Muscle of back (tissue), 11 donors: ENCODE measurements around the gene PDE6D. TPM values are rescaled to one million over a fixed set of nuclear protein-coding genes. Genes with fewer than 3 reads are reported as not detected.
A peak's percentile ranks its signal among the peaks of the same experiment; 100 is the strongest.

Experiments used
- DNase-seq, 3 donors: peaks; one replicate each; pipeline versions ENCODE4 v3.0.0 to v3.0.0-alpha.2; 2013
- polyA plus RNA-seq, 10 donors: library from polyadenylated mRNA; unstranded; fragments of 120-200 nt; gene quantifications; one replicate each; pipeline ENCODE4 v1.2.1, GENCODE V29; 2013; ENCODE audit not compliant: insufficient read length in 10 of 10

The PDE6D gene
- polyA plus RNA-seq, 10 donors: 16.4 to 23.8 (median 19.5) TPM

DNA sequence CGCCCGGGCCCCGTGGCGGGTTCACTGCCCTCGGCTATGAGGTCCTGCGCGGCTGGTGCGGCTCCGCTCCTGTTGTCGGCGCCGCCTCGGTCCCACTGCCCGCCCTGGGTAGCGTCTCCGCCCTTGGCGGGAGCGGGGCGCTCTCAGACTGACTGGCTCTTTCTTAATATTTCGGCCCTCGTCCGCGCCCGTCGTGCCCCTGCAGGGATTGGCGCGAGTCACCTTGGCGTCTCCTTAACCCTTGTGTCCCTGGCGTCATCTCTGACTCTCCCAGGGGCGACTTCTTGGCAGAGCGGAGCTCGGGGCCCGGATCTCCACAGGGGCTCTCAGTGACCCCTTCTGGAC, 71.5 kb downstream of the PDE6D start:
- DNase-seq: peak; percentile 26 to 75 (median 44)

DNA sequence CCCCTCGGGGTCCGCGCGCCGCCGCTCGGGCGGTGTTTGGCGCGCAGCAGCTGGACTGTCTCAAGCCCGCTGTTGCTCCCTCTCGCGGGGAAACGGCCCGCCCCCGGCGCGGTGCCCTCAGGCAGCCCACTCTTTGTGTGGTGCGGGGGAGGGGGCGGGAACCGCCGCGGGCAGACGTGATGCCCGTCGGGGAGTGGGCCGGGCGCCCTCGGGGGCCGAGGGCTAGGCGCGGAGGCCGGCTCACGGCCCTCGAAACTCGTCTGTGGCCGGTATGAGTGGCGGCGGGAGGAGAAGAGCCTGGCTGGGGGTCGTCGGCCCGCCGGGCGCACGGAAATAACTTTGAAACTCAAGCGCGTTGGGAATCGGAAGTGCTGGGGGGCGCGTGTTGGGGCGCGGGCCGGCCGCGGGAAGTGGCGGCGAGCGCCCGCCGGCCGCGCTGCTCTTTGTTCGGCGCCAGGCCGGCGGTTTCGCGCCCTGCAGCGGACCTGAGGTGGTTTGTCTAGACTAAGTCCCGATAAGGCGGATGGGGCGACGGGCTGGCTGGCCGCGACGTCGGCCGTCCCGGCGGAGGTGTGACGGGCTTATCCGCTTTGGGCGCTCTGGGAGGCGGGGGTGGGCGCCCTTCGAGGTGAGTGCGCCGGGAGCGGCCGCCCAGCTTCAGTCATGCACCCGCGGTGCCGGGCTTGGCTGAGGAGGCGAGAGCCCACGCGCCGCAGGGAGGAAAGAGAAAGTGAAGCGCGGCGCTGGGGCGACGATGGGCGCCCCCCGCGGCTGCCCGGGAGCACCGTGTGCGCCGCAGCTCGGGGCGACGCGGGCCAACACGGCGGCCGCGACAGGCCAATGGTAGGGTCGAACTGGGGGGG, 72.1 kb downstream of the PDE6D start:
- peak; percentile 30 to 86 (median 57) for DNase-seq

DNA sequence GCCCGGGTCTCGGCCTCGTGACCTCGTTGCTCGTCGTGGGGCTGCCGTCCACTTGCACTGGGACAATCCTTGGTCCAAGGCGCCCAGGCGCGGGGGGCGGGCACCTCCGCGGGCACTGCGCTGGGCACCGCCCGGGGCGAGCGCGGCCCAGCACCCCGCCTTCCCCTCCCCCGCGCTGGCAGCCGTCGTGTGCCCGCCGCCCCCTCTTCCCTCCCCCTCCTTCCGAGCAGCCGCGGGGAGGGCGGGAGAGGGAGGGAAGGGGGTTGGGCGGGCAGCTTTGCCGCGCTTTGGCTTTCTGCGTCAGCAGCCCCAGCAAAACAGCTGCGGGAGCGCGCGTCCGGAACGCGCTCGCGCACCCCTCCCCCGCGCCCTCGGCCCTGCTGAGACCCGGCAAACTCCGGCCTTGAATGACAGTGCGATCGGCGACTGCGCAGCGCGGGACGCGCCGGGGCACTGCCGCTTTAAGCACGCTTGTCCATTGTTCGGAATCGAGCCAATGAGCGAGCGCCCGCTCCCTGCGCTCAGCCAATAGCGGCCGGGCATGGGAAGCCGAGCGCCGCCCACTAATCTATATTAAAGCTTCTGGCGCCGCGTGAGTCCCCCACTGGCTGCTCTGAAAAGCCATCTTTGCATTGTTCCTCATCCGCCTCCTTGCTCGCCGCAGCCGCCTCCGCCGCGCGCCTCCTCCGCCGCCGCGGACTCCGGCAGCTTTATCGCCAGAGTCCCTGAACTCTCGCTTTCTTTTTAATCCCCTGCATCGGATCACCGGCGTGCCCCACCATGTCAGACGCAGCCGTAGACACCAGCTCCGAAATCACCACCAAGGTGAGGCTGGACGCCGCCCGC, 72.9 kb downstream of the PDE6D start, which contains the start of gene PTMA:
Gene PTMA, plus strand, starts transcription at position 599 of the 846 bp plus-strand sequence. Its CDS starts 182 bp downstream, at position 781.
- DNase-seq: peak; percentile 100

DNA sequence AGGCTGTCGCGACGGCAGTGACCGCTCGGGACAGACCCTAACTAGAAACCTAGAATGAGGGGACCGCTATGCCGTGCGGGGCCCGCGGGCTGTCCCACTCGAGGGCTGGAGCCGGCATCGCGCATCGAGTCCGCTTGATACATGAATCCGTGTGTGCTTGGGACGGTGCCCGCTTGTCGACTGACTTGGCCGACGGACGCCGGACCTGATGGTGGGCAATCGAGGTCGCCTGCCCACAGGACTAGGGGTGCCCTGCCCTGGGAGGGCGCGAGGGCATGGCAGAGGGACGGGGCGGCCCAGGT, 73.5 kb downstream of the PDE6D start:
- peak in 2 of 3 donors; percentile 79 to 94 for DNase-seq

DNA sequence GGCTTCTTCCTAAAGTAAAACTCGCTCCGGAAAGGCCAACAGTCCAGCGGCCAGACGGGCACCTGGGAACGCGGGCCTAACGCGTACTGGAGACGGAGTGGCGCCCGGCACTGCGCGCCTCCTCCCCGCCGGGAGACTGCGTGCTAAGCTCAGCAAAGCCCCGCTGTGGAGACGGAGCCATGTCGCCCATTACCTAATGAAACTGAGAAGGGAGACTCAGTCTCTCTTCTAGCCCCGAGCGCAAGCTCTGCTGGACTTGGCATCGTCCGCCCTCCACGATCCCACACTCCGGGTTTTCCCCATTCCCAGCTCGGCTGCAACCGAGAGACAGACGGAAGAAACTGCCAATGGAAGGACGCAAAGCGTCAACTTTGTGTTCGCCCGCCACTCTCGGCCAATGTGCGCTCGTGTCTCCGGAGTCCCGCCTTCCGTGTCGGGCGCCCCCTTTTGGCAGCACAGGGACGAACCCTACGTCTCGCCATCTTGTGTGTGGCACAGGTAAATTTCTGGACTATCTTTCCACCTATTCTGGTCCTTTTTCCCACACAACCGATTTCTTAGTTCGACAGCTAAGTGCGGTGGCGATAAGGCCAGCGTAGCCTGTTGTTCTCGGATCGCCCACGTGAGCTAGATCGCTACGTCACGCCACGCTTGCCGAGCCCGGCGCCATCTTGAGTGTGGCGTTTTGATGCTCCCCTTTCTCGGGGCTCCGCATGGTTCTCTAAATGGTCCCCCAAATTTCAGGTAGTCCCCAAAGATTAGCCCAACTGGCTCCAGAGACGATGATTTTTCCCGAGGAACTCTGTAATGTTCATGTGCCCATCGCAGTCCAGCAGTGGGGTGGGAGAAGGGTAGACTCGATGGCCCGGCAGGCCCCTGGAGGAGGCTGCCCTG, 74.1 kb downstream of the PDE6D start:
- peak; percentile 99 to 100 (median 99) for DNase-seq

DNA sequence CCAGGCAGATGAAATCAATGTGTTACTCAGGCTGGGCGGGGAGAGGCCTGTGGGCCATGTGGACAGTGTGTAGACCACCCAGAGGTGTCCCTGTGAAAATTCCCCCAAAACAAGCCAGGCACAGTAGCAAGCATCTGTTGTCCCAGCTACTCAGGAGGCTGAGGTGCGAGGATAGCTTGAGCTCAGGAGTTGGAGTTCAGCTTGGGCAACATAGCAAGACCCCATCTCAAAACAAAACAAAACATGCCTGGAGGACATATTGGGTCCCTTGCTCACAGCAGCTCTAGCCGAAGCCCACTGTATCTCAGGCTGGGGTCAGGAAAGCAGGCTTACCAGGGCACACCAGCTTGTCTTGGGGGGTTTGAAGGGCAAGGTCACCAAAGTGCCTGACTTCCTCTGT, 77.1 kb downstream of the PDE6D start:
- DNase-seq: no peak

DNA sequence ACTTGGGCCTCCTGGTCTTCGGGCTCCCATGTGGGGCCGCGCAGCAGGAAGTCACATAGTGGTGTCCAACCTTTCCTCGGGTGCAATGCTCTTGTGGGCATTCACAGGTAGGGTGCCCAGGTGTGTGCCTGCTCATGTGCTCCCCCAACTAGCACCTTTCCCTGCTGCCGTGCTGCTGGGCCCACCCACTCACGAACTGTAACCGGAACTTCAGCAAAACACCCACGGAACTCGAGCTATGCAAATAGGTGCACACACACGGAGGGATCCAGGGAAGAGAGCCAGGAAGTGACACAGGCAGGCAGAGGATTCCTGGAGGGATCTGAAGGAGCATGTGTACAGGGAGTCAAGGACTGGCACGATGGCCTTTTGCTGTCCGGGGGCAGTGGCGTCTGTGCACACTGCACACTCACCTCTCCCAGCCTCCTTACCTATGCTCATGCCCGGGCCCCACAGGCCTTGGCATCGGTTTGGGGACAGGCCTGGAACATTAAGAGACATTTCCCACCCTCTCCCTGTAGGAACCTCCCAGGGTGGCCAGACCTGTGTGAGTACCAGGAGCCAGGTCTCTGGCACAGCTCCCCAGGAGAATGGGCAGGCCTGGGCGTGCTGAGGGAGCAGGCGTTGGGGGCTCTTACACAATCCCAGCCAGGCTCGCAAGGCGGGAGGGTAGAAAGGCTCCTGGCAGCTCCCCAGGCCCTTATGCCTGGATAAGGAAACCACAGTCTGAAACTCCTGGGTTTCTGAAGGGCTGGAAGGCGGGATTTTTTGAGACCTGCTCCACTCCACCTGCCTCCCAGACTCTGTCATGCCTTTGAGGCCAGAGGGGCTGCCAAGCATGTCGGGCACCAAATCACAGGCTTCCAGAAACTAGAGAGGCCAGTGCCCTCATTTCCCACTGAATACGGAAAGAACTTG, 79.4 kb downstream of the PDE6D start:
- DNase-seq: no peak

DNA sequence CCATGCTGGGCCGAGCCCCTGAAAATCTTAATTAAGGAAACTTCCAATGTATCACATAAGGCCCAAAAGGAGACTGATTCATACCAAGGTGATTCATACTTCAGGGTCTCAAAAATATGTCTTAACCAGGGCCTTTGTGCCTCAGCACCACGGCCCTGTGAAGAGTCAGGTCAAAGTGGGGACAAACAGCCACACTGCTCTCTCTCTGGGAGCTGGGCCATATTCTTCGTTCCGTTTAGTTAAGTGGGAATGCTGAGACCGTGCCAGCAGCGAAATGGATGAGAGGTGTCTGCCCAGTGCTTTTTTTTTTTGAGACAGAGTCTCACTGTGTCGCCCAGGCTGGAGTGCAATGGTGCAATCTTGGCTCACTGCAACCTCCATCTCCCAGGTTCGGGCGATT, 82.1 kb downstream of the PDE6D start:
- DNase-seq: peak in 1 of 3 donors; percentile 62

DNA sequence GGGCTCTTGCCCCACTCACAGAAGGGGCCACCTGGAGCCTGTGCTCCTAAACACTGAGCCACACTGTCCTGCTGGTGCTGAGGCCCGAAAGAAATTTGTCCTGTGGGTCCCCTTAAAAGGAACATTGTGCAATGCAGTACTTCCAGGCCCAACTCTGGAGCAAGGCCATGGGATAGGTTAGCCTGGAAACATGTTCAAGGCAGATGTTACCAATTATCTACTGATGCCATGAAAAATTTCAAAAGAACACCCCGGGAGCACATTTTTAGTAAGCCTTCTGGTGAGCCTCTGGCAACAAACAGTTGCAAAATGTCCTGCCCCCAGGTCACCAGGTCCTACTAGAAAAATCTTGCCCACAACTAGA, 85.1 kb downstream of the PDE6D start:
- peak in 1 of 3 donors; percentile 71 for DNase-seq

DNA sequence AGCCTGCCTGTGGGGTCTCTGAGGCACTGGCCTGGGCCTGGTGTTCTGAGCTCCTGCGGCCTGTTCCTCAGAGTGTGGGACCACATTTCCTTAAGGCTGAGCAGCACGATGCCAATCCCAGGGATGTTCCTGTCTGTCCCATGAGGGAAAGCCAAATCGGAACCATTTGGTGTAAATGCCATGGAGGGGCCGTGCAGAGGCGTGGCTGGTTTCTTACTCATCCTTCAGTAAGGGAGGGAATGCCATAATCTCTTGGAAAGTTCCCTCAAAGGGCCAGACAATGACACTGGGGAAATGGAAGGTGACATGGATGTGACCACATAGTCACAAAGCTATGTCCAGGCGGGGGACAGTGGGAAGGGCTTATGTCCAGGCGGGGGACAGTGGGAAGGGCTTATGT, 87.1 kb downstream of the PDE6D start:
- DNase-seq: no peak

DNA sequence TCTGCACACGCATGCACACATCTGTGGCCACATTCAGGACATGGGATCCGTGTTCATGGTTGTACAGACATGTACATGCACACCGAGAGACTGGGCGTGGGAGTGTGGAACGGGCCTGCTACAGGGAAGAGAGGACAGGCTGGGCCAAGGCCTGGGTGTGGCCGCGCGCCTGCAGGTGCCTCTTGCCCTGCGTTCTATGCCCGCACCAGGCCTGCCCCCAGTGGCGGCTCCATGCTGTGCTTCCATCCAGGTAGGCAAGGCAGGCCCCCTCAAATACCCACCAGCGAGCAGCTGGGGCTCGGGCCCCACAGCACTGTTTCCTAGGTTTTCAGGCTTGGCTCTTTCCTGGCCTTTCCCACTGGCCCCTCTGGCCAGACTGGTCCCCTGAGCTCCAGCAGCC, 88.2 kb downstream of the PDE6D start:
- DNase-seq: no peak

DNA sequence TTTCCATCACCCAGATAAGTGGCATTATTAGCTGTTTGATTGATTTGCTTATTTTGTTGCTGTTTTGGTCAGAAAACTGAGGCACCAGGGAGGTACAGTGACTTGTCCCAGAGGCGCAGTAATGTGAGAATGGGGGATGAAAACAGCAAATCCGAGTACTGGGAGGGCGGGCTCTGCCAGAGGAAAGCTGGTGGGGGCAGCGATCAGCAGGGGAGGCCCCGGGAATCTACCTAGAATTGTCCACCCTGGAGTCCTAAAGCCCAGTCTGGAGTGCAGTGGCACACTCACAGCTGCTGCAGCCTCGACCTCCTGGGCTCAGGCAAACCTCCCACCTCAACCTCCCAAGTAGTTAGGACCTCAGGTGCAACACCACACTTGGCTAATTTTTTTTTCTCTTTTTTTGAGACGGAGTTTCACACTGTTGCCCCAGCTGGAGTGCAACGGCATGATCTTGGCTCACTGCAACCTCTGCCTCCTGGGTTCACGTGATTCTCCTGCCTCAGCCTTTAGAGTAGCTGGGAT, 89.8 kb downstream of the PDE6D start:
- no peak for DNase-seq

DNA sequence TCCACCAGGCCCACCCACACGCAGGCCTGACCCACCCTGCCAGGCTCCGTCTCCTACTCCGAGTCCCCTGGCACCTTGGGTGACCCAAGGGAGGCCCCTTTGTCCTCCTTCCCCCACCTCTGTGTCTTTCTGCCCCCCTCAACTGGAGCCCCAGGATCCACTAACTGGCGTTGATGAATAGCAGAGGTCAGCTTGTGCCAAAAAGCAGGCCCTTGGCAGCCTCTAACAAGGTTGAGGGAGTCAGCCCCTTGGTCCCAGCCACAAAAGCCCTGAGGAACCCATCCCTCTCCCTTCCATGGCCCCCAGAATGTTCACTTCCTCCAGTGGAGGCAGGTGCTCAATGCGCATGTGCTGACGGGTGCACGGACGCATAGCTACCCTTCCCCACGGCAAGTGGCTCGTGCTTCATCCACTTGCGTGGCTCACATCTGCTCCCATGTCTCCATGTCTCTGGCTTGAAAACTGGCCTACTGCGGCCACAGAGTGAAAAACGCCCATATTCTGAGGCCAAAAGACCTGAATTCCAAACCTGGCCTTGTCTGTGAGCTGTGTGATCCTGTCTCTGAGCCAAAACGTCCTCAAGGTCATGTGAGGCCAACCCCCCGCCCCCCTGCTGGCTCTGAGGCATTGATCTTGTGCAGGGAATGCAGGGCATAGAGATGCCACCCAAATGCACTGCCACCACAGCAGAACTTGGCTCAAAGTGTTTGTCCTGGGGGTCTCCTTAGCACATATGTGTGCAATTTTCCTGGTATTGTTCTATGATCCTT, 91.8 kb downstream of the PDE6D start:
- no peak for DNase-seq

DNA sequence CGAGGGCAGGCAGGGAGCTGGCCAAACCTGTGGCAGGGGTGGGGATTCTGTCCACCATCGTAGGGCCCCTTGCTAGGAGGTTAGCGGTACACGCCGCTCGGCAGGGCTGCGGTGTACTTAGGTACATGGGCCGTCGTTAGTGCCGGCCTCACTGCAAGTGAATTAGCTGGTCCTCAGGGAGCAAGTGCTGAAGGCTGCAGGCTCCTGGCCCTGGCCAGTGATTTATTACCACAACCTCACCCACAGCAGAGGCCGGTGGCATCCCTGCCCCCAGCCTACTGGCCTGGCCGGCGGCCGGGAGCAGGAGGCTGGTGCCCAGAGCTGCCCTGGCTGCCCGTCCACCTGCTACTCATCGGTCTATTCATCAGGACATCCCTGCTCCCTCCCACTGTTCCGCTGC, 92.4 kb downstream of the PDE6D start:
- DNase-seq: peak in 1 of 3 donors; percentile 15

DNA sequence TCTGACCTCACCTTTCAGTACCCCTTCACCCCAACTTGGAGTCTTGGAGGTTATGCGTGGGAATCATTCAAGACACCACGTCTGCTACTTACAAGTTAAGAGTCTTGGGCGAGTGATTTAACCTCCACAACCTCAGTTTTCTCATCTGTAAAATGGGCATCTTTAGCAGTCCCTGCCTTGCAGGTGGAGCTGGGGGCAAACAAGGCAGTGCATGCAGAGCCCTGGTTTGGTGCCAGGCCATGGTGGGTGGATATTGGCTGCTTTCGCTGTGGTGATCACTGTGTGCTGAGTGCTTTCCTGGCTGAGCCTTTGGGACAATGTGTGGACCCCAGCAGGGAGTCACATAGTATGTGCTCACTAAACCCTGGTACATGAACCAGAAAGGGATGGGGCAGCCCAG, 93.1 kb downstream of the PDE6D start:
- DNase-seq: no peak

DNA sequence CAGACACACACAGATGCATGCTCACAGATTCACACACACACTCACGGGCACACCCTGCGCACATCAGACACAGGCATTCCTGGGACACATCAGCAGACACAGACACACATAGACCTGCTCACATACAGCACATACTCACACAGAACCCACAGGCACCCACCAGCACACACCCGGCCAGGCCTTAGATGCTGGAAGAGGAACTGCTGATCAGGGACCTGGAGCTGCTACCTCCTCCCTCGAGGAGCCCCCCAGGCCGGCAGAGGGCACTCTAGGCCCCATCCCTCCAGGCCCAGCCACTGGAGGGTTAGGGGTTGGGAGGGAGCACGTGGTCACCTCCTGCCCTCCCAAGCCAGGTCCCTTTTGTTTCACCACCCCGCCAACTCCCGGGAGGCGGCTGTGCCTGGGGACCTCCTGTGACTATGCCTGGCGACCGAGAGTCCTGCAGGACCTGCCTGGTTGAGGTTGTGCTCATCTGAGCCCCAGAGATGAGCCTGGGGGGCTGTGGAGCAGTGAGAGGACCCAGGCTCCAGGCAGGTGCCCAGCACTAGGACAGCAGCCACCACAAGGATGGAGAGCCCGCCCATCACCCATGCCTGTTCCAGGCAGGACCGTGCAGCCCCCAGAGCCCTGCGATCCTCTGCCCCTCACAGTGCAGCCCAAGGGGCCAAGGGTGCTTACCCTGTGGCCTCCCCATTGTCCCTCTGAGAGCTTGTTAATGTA, 93.8 kb downstream of the PDE6D start:
- DNase-seq: peak in 1 of 3 donors; percentile 57

DNA sequence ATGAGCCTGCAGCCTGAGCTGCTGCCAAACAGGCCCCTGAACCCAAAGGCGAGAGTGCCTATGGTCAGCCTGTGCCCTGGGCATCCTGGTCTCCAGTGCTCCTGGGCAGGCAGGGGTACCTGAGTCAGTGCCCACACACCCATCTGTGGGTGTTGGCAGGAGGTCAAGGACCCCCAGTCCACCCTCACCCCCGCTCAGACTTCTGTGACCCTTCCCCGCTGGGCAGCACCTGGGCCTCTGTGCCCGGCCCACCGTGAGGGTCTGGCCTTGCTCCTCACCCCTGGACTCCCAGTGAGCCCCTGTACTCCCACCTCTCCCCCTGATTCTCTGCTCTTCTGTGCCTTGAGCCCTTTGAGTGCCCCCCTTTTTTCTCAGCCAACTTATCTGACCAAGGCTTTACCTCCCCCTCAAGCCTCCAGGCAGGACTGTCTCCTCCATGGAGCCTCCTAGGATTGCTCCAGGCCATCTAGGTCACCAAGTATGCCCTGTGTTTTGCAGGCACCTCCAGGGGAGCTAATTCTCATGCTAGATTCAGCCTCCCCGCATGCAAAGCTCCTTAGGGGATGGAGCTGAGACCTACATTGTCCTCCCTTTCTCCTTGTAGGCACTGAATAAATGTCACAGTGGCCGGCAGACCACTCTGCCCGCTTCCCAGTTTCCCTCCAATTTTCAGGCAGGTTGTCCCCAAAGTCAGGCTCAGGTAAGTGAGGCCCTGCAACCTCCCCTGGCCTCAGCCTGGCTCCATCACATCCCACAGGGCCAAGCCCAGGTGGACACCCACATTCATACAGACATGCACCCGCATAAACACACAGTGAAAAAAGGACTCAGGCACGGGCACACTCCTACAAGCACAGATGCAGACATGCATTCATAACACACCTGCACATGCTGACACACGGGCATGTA, 94.6 kb downstream of the PDE6D start:
- no peak for DNase-seq
